ENCODE data around the gene CYP2S1. TPM values are rescaled to one million over a fixed set of nuclear protein-coding genes. Genes with fewer than 3 reads are reported as not detected.
"Not testable (repeated sequence)": the region's sequence is repeated elsewhere in the genome, so short reads cannot be mapped to it uniquely, and the experiment has no call there.

The CYP2S1 gene
- total and polyA plus RNA-seq, 2 experiments from 2014 or later, result 130 to 315 TPM

- Histone ChIP-seq H3F3A (replicated peaks; ENCODE audit: low read depth) (peaks cover 46% of the 10 kb centered on the region), H3K9me2 (ENCODE audit: insufficient read depth) (no peaks in the 10 kb centered on the region), H4K20me1 (replicated peaks; ENCODE audit: insufficient read depth) (peaks cover 49% of the 10 kb centered on the region), H3K4me3 (no peak overlapping the region), H3K4me2 (no peak overlapping the region), H3K79me2 (replicated peaks; ENCODE audit: insufficient read depth) (peaks cover 23% of the 10 kb centered on the region), H3K4me1 (ENCODE audit: insufficient read depth) (no peaks in the 10 kb centered on the region), H2AFZ (no peak overlapping the region), H3K27me3 (ENCODE audit: insufficient read depth) (no peaks in the 10 kb centered on the region), H3K36me3 (ENCODE audit: insufficient read depth) (peaks cover 59% of the 10 kb centered on the region), H3K27ac (ENCODE audit: low read depth) (no peak overlapping the region)
- H3K27ac Mint-ChIP-seq, result no peak overlapping the region
- peaks cover 96% of the 10 kb centered on the region for H3K36me3 Mint-ChIP-seq (ENCODE audit: low read depth)
- H3K4me1 Mint-ChIP-seq, result peaks cover 13% of the 10 kb centered on the region
- H3K9me3 Mint-ChIP-seq, result no peaks in the 10 kb centered on the region; the same call in 2 of the 3 replicates
- ATAC-seq, result no peak
- peaks cover 8% of the 10 kb centered on the region for H3K27me3 Mint-ChIP-seq (ENCODE audit: insufficient read depth, low read depth, poor library complexity)
- H3K4me3 Mint-ChIP-seq, result no peak overlapping the region
- TF ChIP-seq ZNF462 (CRISPR knock-in tag; IDR thresholded peaks at IDR 0.05), result no peak
- TF ChIP-seq POLR2AphosphoS5 (IDR thresholded peaks at IDR 0.05; ENCODE audit: low read depth), result peak; percentile 23; the same call in 1 of the 2 replicates
- DNase-seq (ENCODE audit: low spot score), result no peak
Measured at GRCh38 chr19:41203371-41203770, 10.4 kb downstream of the CYP2S1 start.

GRCh38 chr19:41204338-41204737 is 11.3 kb downstream of the CYP2S1 start:
- Histone ChIP-seq H3K36me3 (ENCODE audit: insufficient read depth) (peaks cover 53% of the 10 kb centered on the region), H4K20me1 (replicated peaks; ENCODE audit: insufficient read depth) (peaks cover 49% of the 10 kb centered on the region), H3K79me2 (replicated peaks; ENCODE audit: insufficient read depth) (peaks cover 19% of the 10 kb centered on the region), H3F3A (replicated peaks; ENCODE audit: low read depth) (peaks cover 46% of the 10 kb centered on the region)
- H2AFZ ChIP-seq; H3K4me2 ChIP-seq; H3K27me3 ChIP-seq (ENCODE audit: insufficient read depth); H3K4me3 Mint-ChIP-seq; H3K9me2 ChIP-seq (ENCODE audit: insufficient read depth); H3K27ac ChIP-seq (ENCODE audit: low read depth); H3K9me3 Mint-ChIP-seq; H3K27me3 Mint-ChIP-seq (ENCODE audit: insufficient read depth, low read depth, poor library complexity); H3K4me3 ChIP-seq; H3K4me1 Mint-ChIP-seq; H3K4me1 ChIP-seq (ENCODE audit: insufficient read depth): not testable (repeated sequence)
- DNase-seq (ENCODE audit: low spot score) (peak; percentile 92), ATAC-seq (peak; percentile 89)
- TF ChIP-seq POLR2AphosphoS5 (IDR thresholded peaks at IDR 0.05; ENCODE audit: low read depth), result peak; percentile 26; the same call in 1 of the 2 replicates
- TF ChIP-seq CTCF (conservative IDR thresholded peaks at IDR 0.05; ENCODE audit: low read depth in 2 of 2), result peak; percentile 95 to 97
- Mint-ChIP-seq H3K27ac (peak overlapping the region; percentile 67; the same call in 1 of the 2 replicates), H3K36me3 (ENCODE audit: low read depth) (peaks cover 86% of the 10 kb centered on the region)

Data from GM23338 (cell line).